Measurements from ENCODE around the gene NPFFR1. TPM values are rescaled to one million over a fixed set of nuclear protein-coding genes. Genes with fewer than 3 reads are reported as not detected.

The NPFFR1 gene
- total RNA-seq, 1 experiment from 2014 or later, result not detected

- no peak overlapping the region for H3K4me3 ChIP-seq
- DNase-seq, result no peak
- H3K36me3 ChIP-seq, result no peaks in the 10 kb centered on the region
- no peaks in the 10 kb centered on the region for H3K27me3 ChIP-seq
- no peaks in the 10 kb centered on the region for H3K9me3 ChIP-seq
These were observed 16.1 kb upstream of the NPFFR1 start for GRCh38 chr10:70299876-70300275.

- no peak overlapping the region for H3K4me3 ChIP-seq
- no peaks in the 10 kb centered on the region for H3K9me3 ChIP-seq
- H3K36me3 ChIP-seq, result no peaks in the 10 kb centered on the region
- DNase-seq, result no peak
- no peaks in the 10 kb centered on the region for H3K27me3 ChIP-seq
These were observed 14.6 kb upstream of the NPFFR1 start for GRCh38 chr10:70298393-70298792.

GRCh38 chr10:70297224-70297623 is 13.4 kb upstream of the NPFFR1 start:
- H3K9me3 ChIP-seq, result no peaks in the 10 kb centered on the region
- H3K36me3 ChIP-seq, result no peaks in the 10 kb centered on the region
- H3K27me3 ChIP-seq, result no peaks in the 10 kb centered on the region
- DNase-seq, result no peak
- no peak overlapping the region for H3K4me3 ChIP-seq

GRCh38 chr10:70296406-70296899 is 12.6 kb upstream of the NPFFR1 start:
- Histone ChIP-seq H3K4me3 (no peak overlapping the region), H3K36me3 (no peaks in the 10 kb centered on the region), H3K9me3 (no peaks in the 10 kb centered on the region), H3K27me3 (no peaks in the 10 kb centered on the region)
- peak; percentile 96 for DNase-seq

GRCh38 chr10:70295926-70296325 is 12.1 kb upstream of the NPFFR1 start:
- DNase-seq, result no peak
- no peaks in the 10 kb centered on the region for H3K36me3 ChIP-seq
- no peak overlapping the region for H3K4me3 ChIP-seq
- no peaks in the 10 kb centered on the region for H3K9me3 ChIP-seq
- no peaks in the 10 kb centered on the region for H3K27me3 ChIP-seq

- no peaks in the 10 kb centered on the region for H3K9me3 ChIP-seq
- H3K36me3 ChIP-seq, result no peaks in the 10 kb centered on the region
- DNase-seq, result no peak
- no peak overlapping the region for H3K4me3 ChIP-seq
- no peaks in the 10 kb centered on the region for H3K27me3 ChIP-seq
These were observed 11.5 kb upstream of the NPFFR1 start for GRCh38 chr10:70295321-70295720.

GRCh38 chr10:70293169-70293843 is 9.5 kb upstream of the NPFFR1 start:
- DNase-seq, result no peak
- H3K36me3 ChIP-seq, result no peaks in the 10 kb centered on the region
- no peaks in the 10 kb centered on the region for H3K9me3 ChIP-seq
- no peaks in the 10 kb centered on the region for H3K27me3 ChIP-seq
- no peak overlapping the region for H3K4me3 ChIP-seq

- Histone ChIP-seq H3K4me3 (no peak overlapping the region), H3K9me3 (no peaks in the 10 kb centered on the region), H3K27me3 (no peaks in the 10 kb centered on the region), H3K36me3 (no peaks in the 10 kb centered on the region)
- no peak for DNase-seq
These were observed 8.2 kb upstream of the NPFFR1 start for GRCh38 chr10:70292004-70292403.

- DNase-seq, result no peak
- Histone ChIP-seq H3K4me3 (no peak overlapping the region), H3K27me3 (0 out of 2 replicates have a peak, but pooled peaks cover 3% of the 10 kb centered on the region), H3K36me3 (no peaks in the 10 kb centered on the region), H3K9me3 (no peaks in the 10 kb centered on the region)
These were observed 5.9 kb upstream of the NPFFR1 start for GRCh38 chr10:70289739-70290138.

- no peak for DNase-seq
- H3K9me3 ChIP-seq, result peaks cover 3% of the 10 kb centered on the region; the same call in 1 of the 2 replicates
- no peaks in the 10 kb centered on the region for H3K36me3 ChIP-seq
- peaks cover 27% of the 10 kb centered on the region for H3K27me3 ChIP-seq
- no peak overlapping the region for H3K4me3 ChIP-seq
These were observed 2.8 kb upstream of the NPFFR1 start for GRCh38 chr10:70286616-70287015.

GRCh38 chr10:70285476-70285831 is 1.6 kb upstream of the NPFFR1 start:
- Histone ChIP-seq H3K9me3 (peaks cover 3% of the 10 kb centered on the region; the same call in 1 of the 2 replicates), H3K36me3 (no peaks in the 10 kb centered on the region), H3K27me3 (peaks cover 27% of the 10 kb centered on the region), H3K4me3 (no peak overlapping the region)
- DNase-seq, result no peak

GRCh38 chr10:70284542-70285475 is 1.0 kb upstream of the NPFFR1 start:
- H3K9me3 ChIP-seq, result peaks cover 3% of the 10 kb centered on the region; the same call in 1 of the 2 replicates
- no peak for DNase-seq
- H3K4me3 ChIP-seq, result no peak overlapping the region
- H3K36me3 ChIP-seq, result no peaks in the 10 kb centered on the region
- peaks cover 27% of the 10 kb centered on the region for H3K27me3 ChIP-seq

GRCh38 chr10:70283071-70283444 is 746 bp downstream of the NPFFR1 start:
- peaks cover 3% of the 10 kb centered on the region; the same call in 1 of the 2 replicates for H3K9me3 ChIP-seq
- no peaks in the 10 kb centered on the region for H3K36me3 ChIP-seq
- peaks cover 27% of the 10 kb centered on the region for H3K27me3 ChIP-seq
- DNase-seq, result no peak
- no peak overlapping the region for H3K4me3 ChIP-seq

- no peak overlapping the region for H3K4me3 ChIP-seq
- no peak for DNase-seq
- peaks cover 3% of the 10 kb centered on the region; the same call in 1 of the 2 replicates for H3K9me3 ChIP-seq
- H3K36me3 ChIP-seq, result no peaks in the 10 kb centered on the region
- H3K27me3 ChIP-seq, result peaks cover 27% of the 10 kb centered on the region
These were observed 2.2 kb downstream of the NPFFR1 start for GRCh38 chr10:70281609-70282008.

GRCh38 chr10:70280099-70280498 is 3.7 kb downstream of the NPFFR1 start:
- H3K4me3 ChIP-seq, result no peak overlapping the region
- H3K9me3 ChIP-seq, result peaks cover 3% of the 10 kb centered on the region; the same call in 1 of the 2 replicates
- H3K27me3 ChIP-seq, result peaks cover 24% of the 10 kb centered on the region
- H3K36me3 ChIP-seq, result no peaks in the 10 kb centered on the region
- no peak for DNase-seq

- Histone ChIP-seq H3K36me3 (no peaks in the 10 kb centered on the region), H3K4me3 (no peak overlapping the region), H3K27me3 (peaks cover 7% of the 10 kb centered on the region), H3K9me3 (no peaks in the 10 kb centered on the region)
- DNase-seq, result no peak
These were observed 6.3 kb downstream of the NPFFR1 start for GRCh38 chr10:70277396-70278030.

- DNase-seq, result peak; percentile 22
- Histone ChIP-seq H3K4me3 (no peak overlapping the region), H3K36me3 (no peaks in the 10 kb centered on the region), H3K9me3 (no peaks in the 10 kb centered on the region), H3K27me3 (no peaks in the 10 kb centered on the region)
These were observed 9.2 kb downstream of the NPFFR1 start for GRCh38 chr10:70274643-70275042.

Data from MG63 (cell line).